GM12878 (cell line): ENCODE measurements around the gene TOR1B. TPM values are rescaled to one million over a fixed set of nuclear protein-coding genes. Genes with fewer than 3 reads are reported as not detected.

Experiments used
- ATAC-seq: fragments of 200-7000 bp; cut with Tn5 transposase; 3 replicates; pipeline ENCODE4 v1.9.1; 2020; ENCODE audit warnings: mild to moderate bottlenecking, moderate library complexity
- BruUV-seq: library from RNA; stranded (reverse); fragments of 400-500 nt; replicated peaks from 2 replicates; lab custom pipeline; 2021; lab: Mats Ljungman, UMichigan
- CTCF ChIA-PET: fragments of 300-600 bp; sonication (Branson Sonifier 250); formaldehyde crosslinking; extraction: SDS; loops from one replicate; lab custom pipeline; 2021; ENCODE audit warnings: inconsistent platforms; lab: Yijun Ruan, JAX
- POLR2A ChIA-PET: fragments of 350-600 bp; formaldehyde crosslinking; extraction: SDS; loops from one replicate; lab custom pipeline; 2021; ENCODE audit warnings: inconsistent platforms; lab: Charles Lee
- RAD21 ChIA-PET: fragments of 300-600 bp; sonication (Branson Sonifier 250); formaldehyde crosslinking; loops from one replicate; lab custom pipeline; 2023; ENCODE audit warnings: antibody characterized with exemption; ENCODE audit not compliant: unreplicated experiment; lab: Charles Lee
- SMC1A ChIA-PET: fragments of 300-600 bp; sonication (Branson Sonifier 250); formaldehyde crosslinking; loops from one replicate; lab custom pipeline; 2023; ENCODE audit not compliant: unreplicated experiment, uncharacterized antibody; lab: Charles Lee
- DNase-seq: peaks from one replicate; pipeline ENCODE4 v3.0.0-alpha.2; 2011; ENCODE audit warnings: low read depth, low spot score
- FAIRE-seq: peaks from 3 replicates; lab custom pipeline; 2011; peaks lifted over from hg19 to GRCh38; lab: Jason Lieb, UNC
- H2AFZ ChIP-seq: 2 replicates; pipeline ENCODE4 v1.6.0; 2011; ENCODE audit warnings: low read depth, low read length, control low read depth; ENCODE audit not compliant: control insufficient read depth
- H3K27ac ChIP-seq: 2 replicates; pipeline ENCODE4 v1.5.1; 2011; ENCODE audit warnings: control low read depth; ENCODE audit not compliant: control insufficient read depth, insufficient read depth
- H3K27me3 ChIP-seq, 2 experiments: replicated peaks in 1 of 2; 2 replicates each; pipeline versions ENCODE4 v1.6.0 to v1.6.1; 2011; ENCODE audit warnings: low read length in 1 of 2; ENCODE audit not compliant: control insufficient read depth in 2 of 2, insufficient read depth in 2 of 2
- H3K36me3 ChIP-seq, 2 experiments: 2 replicates each; pipeline ENCODE4 v1.5.1; 2011; ENCODE audit warnings: low read length in 1 of 2; ENCODE audit not compliant: control insufficient read depth in 2 of 2, insufficient read depth in 2 of 2
- H3K4me1 ChIP-seq: 2 replicates; pipeline ENCODE4 v1.6.1; 2011; ENCODE audit warnings: mild to moderate bottlenecking, low read length, moderate library complexity, mixed read lengths; ENCODE audit not compliant: control insufficient read depth, insufficient read depth
- H3K4me2 ChIP-seq: 2 replicates; pipeline ENCODE4 v1.6.0; 2011; ENCODE audit warnings: control low read depth; ENCODE audit not compliant: control insufficient read depth, insufficient read depth
- H3K4me3 ChIP-seq: fragments of 200-600 bp; sonication (generic); 2 replicates; pipeline ENCODE4 v1.5.1; 2016
- H3K79me2 ChIP-seq: 2 replicates; pipeline ENCODE4 v1.6.0; 2011; ENCODE audit warnings: low read length; ENCODE audit not compliant: control insufficient read depth, insufficient read depth
- H3K9ac ChIP-seq: 2 replicates; pipeline ENCODE4 v1.8.0; 2011; ENCODE audit warnings: low read length, control low read depth, mixed read lengths; ENCODE audit not compliant: control insufficient read depth, insufficient read depth
- H3K9me3 ChIP-seq: replicated peaks from 3 replicates; pipeline ENCODE4 v1.5.1; 2011; ENCODE audit warnings: mild to moderate bottlenecking, low read length; ENCODE audit not compliant: control insufficient read depth, insufficient read depth
- H4K20me1 ChIP-seq: 2 replicates; pipeline ENCODE4 v1.6.0; 2011; ENCODE audit not compliant: control insufficient read depth, insufficient read depth
- BRCA1 ChIP-seq: IDR thresholded peaks from 2 replicates; pipeline ENCODE4 v1.6.1; 2011; ENCODE audit warnings: low read depth, low read length, improper control_type of control experiment
- EGR1 ChIP-seq, 2 experiments: IDR thresholded peaks; 1 replicate in 1 of 2; 2 replicates in 1 of 2; pipeline ENCODE4 v1.6.1; 2011 to 2012; ENCODE audit warnings: low read depth in 2 of 2, low read length in 2 of 2, borderline replicate concordance in 1 of 2, mild to moderate bottlenecking in 1 of 2, moderate library complexity in 1 of 2
- ETV6 ChIP-seq, 2 experiments: fragments of 450-650 bp in 1 of 2; IDR thresholded peaks in 1 of 2; conservative IDR thresholded peaks in 1 of 2; 2 replicates each; pipeline ENCODE4 v1.6.1; 2014; ENCODE audit warnings: antibody characterized with exemption in 1 of 2, borderline replicate concordance in 1 of 2, low read depth in 1 of 2, mild to moderate bottlenecking in 1 of 2, moderate library complexity in 1 of 2
- JUND ChIP-seq: IDR thresholded peaks from 2 replicates; pipeline ENCODE4 v1.6.1; 2012; ENCODE audit warnings: low read depth, mild to moderate bottlenecking, low read length, improper control_type of control experiment, moderate library complexity
- NR2F1 ChIP-seq: fragments of 450-650 bp; conservative IDR thresholded peaks from 2 replicates; pipeline ENCODE4 v1.6.1; 2017; ENCODE audit warnings: mild to moderate bottlenecking
- SIX5 ChIP-seq: IDR thresholded peaks from 2 replicates; pipeline ENCODE4 v1.6.1; 2011; ENCODE audit warnings: mild to moderate bottlenecking, low read depth, low read length, moderate library complexity; ENCODE audit not compliant: severe bottlenecking
- SUPT20H ChIP-seq: IDR thresholded peaks from 2 replicates; pipeline ENCODE4 v1.6.1; 2011; ENCODE audit warnings: low read depth, mild to moderate bottlenecking, low read length, moderate library complexity, borderline replicate concordance; ENCODE audit not compliant: control insufficient read depth
- SUZ12 ChIP-seq: fragments of 200-600 bp; sonication (generic); IDR thresholded peaks from one replicate; pipeline ENCODE4 v1.6.1; 2018; ENCODE audit warnings: antibody characterized with exemption, mild to moderate bottlenecking; ENCODE audit not compliant: unreplicated experiment
- WGBS: methylation state at CpG from one replicate; pipeline ENCODE4 v1.1.6; 2016; ENCODE audit warnings: low lambda C conversion rate; ENCODE audit not compliant: insufficient replicate concordance, insufficient coverage; ENCODE audit errors: missing lambda C conversion rate; 5-methylcytosine and 5-hydroxymethylcytosine counted together
- in situ Hi-C: fragments of 300-500 bp; cut with MboI; formaldehyde crosslinking; loops from 9 replicates; pipeline ENCODE4 v1.14.3; 2018; ENCODE audit warnings: mixed read lengths
- intact Hi-C: fragments of 100-400 bp; cut with micrococcal nuclease; formaldehyde crosslinking; loops from one replicate; pipeline ENCODE4 v1.14.2; 2022; ENCODE audit not compliant: unreplicated experiment
- polyA plus RNA-seq, 11 experiments: library from polyadenylated mRNA; depleted of rRNA in 4 of 11; unstranded in 6 of 11; stranded (reverse) in 5 of 11; fragments of >200 nt; fragmentation: Nextera tagmentation in 4 of 11; fragmentation: Illumina TruSeq in 1 of 11; extraction: Ambion mirVana in 4 of 11; extraction: Trizol in 1 of 11; gene quantifications; 1 replicate in 1 of 11; 2 replicates in 10 of 11; pipeline versions ENCODE4 v1.2.1 to v1.2.3, GENCODE V29; 2011 to 2016; ENCODE audit warnings: inconsistent platforms in 2 of 11, missing spikeins in 2 of 11, low read depth in 1 of 11
- total RNA-seq, 4 experiments: library from RNA; depleted of rRNA in 3 of 4; stranded (reverse); fragments of >200 nt in 3 of 4; fragmentation: Illumina TruSeq in 1 of 4; extraction: Trizol in 1 of 4; gene quantifications; 2 replicates each; pipeline versions ENCODE4 v1.2.1 to v1.2.3, GENCODE V29; 2013 to 2021
- TF ChIP-seq, protein P1 (sequence below): fragments of 450-650 bp; formaldehyde crosslinking; IDR thresholded peaks from 2 replicates; pipeline ENCODE4 v1.4.0; 2020; ENCODE audit warnings: mild to moderate bottlenecking, moderate library complexity
- TF ChIP-seq, protein P2 (sequence below): fragments of 450-650 bp; IDR thresholded peaks from 2 replicates; pipeline ENCODE4 v1.6.1; 2017; ENCODE audit warnings: low read depth, mild to moderate bottlenecking, moderate library complexity
- TF ChIP-seq, protein P3 (sequence below): IDR thresholded peaks from 2 replicates; pipeline ENCODE4 v1.6.1; 2011; ENCODE audit warnings: low read depth, mild to moderate bottlenecking, low read length, moderate library complexity, borderline replicate concordance; ENCODE audit errors: extremely low read depth

TOR1B gene
- total and polyA plus RNA-seq, 10 of the 15 experiments (the other 5 are each of a cell fraction or from before 2014, with no cell fraction given), result 1.8 to 17.5 (median 9.9) TPM

DNA sequence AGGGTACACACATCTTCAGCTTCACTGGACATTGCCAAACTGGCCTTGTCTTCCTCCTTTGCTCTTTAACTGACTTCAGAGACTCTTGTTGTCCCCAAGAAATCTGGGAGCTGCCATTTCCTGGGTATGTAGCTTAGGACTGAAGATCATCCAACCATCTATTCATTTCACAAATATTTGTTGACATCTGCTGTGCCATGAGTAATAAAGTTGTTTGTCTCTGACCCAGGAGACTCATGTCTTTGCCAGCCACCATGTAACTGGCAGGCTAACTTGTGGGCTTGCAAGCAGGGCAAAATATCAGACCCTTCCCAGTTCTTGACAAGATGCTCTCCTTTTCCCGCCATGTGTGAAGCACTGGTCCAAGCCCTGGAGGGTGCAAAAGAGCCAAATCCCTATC lies 17.1 kb upstream of the TOR1B start (continued):
- TF ChIP-seq JUND (no peak), BRCA1 (no peak)
- TF ChIP-seq, protein P1, sequence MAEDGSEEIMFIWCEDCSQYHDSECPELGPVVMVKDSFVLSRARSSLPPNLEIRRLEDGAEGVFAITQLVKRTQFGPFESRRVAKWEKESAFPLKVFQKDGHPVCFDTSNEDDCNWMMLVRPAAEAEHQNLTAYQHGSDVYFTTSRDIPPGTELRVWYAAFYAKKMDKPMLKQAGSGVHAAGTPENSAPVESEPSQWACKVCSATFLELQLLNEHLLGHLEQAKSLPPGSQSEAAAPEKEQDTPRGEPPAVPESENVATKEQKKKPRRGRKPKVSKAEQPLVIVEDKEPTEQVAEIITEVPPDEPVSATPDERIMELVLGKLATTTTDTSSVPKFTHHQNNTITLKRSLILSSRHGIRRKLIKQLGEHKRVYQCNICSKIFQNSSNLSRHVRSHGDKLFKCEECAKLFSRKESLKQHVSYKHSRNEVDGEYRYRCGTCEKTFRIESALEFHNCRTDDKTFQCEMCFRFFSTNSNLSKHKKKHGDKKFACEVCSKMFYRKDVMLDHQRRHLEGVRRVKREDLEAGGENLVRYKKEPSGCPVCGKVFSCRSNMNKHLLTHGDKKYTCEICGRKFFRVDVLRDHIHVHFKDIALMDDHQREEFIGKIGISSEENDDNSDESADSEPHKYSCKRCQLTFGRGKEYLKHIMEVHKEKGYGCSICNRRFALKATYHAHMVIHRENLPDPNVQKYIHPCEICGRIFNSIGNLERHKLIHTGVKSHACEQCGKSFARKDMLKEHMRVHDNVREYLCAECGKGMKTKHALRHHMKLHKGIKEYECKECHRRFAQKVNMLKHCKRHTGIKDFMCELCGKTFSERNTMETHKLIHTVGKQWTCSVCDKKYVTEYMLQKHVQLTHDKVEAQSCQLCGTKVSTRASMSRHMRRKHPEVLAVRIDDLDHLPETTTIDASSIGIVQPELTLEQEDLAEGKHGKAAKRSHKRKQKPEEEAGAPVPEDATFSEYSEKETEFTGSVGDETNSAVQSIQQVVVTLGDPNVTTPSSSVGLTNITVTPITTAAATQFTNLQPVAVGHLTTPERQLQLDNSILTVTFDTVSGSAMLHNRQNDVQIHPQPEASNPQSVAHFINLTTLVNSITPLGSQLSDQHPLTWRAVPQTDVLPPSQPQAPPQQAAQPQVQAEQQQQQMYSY (CRISPR knock-in tag), result no peak

DNA sequence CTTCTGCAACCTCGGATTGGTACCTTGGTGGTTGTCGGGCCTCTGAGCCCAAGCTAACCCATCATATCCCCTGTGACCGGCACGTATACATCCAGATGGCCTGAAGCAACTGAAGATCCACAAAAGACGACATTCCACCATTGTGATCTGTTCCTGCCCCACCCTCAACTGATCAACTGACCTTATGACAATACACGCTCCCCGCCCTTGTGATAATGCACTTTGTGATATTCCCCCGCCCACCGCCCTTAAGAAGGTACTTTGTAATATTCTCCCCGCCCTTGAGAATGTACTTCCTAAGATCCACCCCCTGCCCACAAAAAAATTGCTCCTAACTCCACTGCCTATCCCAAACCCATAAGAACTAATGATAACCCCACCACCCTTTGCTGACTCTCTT lies 16.5 kb upstream of the TOR1B start:
- in situ Hi-C loops (no loop called here), intact Hi-C loops (no loop called here)
- DNase-seq (no peak), ATAC-seq (no peak), FAIRE-seq (no peak)
- CTCF ChIA-PET, result interaction anchor here (0.6 to 3.3 kb wide), 3 partner anchors 49 to 60 kb away, joined by 3 to 23 read pairs (median 9); no protein-coding TSS in a partner anchor
- Histone ChIP-seq H3K36me3 (no peaks in the 10 kb centered on the region), H3K9ac (no peak overlapping the region), H3K9me3 (no peaks in the 10 kb centered on the region; the same call in 2 of the 3 replicates), H3K4me3 (no peak overlapping the region), H3K27ac (no peak overlapping the region), H3K4me1 (no peaks in the 10 kb centered on the region), H3K79me2 (no peaks in the 10 kb centered on the region), H2AFZ (no peak overlapping the region), H3K4me2 (no peak overlapping the region), H3K27me3 (no peaks in the 10 kb centered on the region), H4K20me1 (no peaks in the 10 kb centered on the region)
- no TSS peak for BruUV-seq
- TF ChIP-seq SUZ12 (no peak), SUPT20H (no peak), SIX5 (no peak), EGR1 (IDR thresholded peaks at IDR 0.05; ENCODE audit: borderline replicate concordance in 1 of 2, low read depth in 2 of 2, low read length in 2 of 2) (no peak), NR2F1 (no peak), ETV6 (conservative IDR thresholded peaks at IDR 0.05 in 1 of 2, IDR thresholded peaks at IDR 0.05 in 1 of 2; ENCODE audit: borderline replicate concordance in 1 of 2, low read depth in 1 of 2) (no peak)
- TF ChIP-seq, protein P2, sequence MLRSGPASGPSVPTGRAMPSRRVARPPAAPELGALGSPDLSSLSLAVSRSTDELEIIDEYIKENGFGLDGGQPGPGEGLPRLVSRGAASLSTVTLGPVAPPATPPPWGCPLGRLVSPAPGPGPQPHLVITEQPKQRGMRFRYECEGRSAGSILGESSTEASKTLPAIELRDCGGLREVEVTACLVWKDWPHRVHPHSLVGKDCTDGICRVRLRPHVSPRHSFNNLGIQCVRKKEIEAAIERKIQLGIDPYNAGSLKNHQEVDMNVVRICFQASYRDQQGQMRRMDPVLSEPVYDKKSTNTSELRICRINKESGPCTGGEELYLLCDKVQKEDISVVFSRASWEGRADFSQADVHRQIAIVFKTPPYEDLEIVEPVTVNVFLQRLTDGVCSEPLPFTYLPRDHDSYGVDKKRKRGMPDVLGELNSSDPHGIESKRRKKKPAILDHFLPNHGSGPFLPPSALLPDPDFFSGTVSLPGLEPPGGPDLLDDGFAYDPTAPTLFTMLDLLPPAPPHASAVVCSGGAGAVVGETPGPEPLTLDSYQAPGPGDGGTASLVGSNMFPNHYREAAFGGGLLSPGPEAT, result no peak
- TF ChIP-seq, protein P3, sequence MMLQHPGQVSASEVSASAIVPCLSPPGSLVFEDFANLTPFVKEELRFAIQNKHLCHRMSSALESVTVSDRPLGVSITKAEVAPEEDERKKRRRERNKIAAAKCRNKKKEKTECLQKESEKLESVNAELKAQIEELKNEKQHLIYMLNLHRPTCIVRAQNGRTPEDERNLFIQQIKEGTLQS, result no peak
- POLR2A ChIA-PET, result interaction anchor here (0.7 kb wide), 1 partner anchor 162 kb away, joined by 3 read pairs; no protein-coding TSS in a partner anchor
- WGBS, result 38% methylated on average over 10 of the region's 10 CpGs
- SMC1A ChIA-PET, result interaction anchor here (2.7 kb wide), 1 partner anchor 48 kb away, joined by 8 read pairs; no protein-coding TSS in a partner anchor
- RAD21 ChIA-PET, result interaction anchor here (1.1 kb wide), 1 partner anchor 49 kb away, joined by 4 read pairs; no protein-coding TSS in a partner anchor
